CD4-positive, alpha-beta T cell treated with Interleukin-1 beta for 1 hour (primary cell): Measurements from ENCODE around the gene C2orf92.
A peak's percentile ranks its signal among the peaks of the same experiment; 100 is the strongest.
"Not testable (repeated sequence)": the region's sequence is repeated elsewhere in the genome, so short reads cannot be mapped to it uniquely, and the experiment has no call there.

Source experiments
- DNase-seq, 2 donors: peaks; one replicate each; pipeline ENCODE4 v3.0.0-alpha.2; 2020 to 2022

C2orf92 gene

DNA sequence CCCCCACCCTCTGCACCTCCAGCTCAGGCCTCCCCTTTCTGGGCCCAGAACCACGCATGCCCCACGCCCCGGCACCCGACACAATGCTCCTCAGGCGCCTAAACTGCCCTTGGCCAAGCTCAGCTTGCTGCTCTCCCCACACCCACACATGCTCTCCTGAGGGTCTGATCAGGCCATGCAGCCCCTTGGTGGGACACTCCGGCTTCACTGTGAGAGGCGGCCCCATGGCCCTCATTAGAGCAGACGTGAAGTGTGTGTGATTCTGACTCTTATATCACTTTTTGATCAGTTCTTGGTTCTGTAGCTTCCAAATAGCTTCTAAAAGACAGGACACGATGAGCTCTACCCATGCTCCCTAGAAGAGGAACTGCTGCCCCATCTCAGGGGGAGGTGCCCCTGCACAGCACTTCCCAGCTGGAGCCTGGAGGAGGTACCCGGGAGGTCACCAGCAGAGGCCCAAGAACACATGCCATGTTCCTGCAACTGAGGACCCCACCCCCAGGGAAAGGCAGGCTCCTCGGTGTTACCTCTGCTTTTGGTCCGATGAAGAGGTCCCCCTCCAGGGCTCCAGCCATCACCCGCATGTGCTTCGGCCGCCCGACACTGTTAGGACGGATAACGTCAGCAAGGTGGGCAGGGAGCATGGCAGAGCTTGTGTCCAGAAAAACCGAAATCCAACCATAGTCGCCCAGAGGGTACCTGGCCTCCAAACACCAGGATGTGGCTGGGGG lies 9.3 kb upstream of the C2orf92 start:
- DNase-seq: no peak

DNA sequence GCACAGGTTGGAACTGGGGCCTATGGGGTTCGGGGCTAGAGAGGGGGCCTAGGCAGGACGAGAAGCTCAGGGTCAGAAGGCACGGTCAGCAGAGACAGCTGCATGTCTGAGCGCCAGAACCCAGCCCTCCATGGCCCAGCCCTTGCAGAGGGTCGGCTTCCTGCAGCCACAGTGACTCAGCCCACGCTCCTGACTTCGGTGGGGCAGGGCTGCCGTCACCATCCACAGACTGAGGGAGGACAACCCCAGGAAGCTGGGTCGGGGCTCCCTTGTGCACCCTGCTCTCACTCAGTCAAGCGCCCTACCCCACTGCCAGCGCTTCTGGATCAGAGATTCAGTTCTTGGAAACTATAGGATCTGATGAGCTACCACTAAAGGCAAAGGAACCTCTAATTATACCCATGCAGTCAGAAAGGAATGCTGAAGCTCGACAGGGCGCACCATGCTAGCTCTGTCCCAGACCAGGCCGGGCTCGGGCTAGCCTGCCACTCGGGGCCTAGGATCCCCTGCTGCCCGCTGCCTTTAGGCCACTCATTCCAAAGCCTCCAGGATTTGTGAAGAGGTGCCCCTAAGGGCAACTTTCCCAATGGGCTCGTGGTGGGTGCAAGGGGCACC lies 8.6 kb upstream of the C2orf92 start:
- DNase-seq: no peak

DNA sequence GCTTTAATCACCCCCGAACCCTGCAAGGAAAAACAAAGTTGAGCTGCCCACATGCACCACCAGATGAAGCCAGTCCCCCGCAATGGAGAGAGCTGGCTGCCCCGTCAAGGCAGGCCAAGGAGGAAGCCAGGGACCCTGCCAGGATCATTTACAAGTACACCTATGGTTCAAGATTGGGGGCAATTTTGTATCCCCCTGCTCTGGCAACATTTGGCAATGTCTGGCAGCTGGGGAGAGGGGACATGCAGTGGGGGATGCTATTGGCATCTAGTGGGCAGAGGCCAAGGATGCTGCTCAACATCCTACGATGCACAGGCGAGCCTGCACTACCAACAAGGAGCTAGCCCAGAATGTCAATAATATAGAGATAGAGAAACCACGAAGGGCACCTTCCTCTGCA lies 7.6 kb upstream of the C2orf92 start:
- DNase-seq: no peak

DNA sequence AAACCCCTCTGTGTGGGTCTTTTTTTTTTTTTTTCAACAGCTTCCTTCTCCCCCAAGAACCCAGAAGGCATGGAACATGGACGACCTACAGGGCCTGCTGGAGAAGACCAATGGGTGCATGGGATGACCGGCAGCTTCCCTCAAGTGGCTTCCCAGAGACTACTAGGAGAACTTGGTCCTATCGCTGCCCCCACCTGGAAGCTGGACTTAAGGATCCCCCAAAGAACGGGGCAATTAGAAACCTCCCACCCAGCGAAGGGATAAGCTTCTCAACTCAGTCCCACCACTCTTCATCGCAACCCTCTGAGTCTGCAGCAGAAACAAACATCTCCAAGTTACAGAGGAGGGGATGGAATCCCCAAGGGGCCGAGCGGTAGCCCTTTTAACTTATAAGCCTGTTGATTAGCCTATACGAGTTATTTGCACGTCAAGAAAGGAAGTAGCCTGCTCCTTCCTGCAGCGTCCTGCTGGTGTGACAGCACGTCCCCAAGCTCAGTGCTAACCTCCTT lies 7.1 kb upstream of the C2orf92 start:
- DNase-seq: no peak

DNA sequence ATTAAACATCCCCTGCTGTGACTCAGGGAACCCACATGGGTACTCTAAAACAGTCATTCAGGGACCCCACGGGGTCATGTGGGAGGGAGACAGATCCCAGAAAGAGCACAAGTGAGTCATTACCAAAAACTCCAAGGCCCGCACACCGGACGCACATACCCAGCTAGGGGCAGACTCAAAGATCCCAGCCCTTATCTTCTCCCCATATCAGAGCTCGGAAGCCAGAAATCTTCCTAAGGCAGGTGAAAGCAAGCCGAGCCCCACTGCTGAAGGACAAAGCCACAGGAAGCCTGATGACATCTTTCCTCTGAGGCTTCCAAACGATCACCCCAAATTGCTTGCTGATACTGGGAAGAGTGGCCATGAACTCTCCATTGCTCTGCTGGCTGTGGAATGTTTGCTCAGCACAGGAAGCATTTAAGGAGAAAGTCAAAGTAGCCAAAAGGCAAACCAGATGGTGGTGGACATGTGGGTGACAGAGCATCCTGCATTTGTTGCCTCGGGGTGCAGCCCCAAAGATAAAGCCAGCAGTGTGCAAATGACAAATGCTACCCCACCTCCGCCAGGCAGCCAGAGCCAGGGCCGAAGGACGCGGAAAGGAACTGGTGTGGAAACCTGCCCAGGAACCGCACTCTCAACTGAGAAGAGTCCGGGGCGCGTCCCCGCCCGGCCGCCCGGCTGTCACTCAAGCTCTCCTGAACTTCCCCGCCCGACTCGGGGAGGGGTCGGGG lies 6.5 kb upstream of the C2orf92 start:
- peak; percentile 68 to 71 for DNase-seq

DNA sequence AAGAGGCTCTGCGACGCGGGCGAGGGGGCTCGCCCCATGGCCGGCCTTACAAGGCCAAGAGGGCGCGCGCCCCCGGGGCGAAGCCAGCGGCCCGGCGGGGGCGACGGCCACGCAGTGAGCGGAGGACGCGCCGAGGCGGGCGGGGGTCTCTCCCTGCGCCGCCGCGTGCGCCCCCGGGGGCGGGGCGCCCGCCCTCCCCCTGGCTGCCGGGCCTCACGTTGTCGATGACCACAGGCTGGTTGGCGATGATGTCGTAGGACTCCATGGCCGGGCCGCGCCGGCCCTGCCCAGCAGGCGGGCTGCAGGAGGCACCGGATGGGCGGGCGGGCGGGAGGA lies 5.9 kb upstream of the C2orf92 start:
- DNase-seq: no peak

DNA sequence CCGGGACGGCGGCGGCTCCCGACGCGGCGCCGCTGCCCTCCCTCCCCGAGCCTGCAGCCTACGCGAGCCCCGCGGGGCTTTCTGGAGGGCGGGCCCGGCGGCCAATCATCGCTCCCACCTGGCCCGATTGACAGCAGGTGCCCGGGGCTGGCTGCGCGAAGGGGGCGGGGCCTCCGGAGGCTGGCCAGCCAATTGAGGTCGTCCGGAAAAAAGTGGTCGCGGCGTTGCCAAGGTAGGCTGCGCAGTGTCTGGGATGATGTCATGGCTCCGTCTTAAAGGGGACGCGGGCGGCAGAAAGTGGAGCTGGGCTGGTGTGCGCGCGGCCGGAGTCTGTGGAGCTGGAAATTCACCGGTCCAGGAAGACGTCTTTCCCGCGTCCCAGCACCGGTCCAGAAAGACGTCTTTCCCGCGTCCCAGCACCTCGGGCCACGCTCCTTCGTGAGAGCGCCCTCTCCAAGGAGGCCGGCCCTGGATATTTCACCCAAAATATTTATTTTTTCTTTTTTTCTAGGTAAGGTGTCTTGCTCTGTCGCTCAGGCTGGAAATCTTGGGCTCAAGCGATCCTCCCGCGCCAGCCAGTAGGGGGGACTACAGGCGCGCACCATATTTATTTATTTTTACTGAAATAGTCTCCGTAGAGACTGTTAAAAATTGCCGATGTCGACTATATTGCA lies 5.4 kb upstream of the C2orf92 start, which contains the start of gene ACTR1B:
TSS of gene ACTR1B (minus strand) at position 83 of the 674 bp plus-strand sequence. CDS start 154 bp downstream, outside the sequence.
- peak; percentile 98 to 99 for DNase-seq

DNA sequence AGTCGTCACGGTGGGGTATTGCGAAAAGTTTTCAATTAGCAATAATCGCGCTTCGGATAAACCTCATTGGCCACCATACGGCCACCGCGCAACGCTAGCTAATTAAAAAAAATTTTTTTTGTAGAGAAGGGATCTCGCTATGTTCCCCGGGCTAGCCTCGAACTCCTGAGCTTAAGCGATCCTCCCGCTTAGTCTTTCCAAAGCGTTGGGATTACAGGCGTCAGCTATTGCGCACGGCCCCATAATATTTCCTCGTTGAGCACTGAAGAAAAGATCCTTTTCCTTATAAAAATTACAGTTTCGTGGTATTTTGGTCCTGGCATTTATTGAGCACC lies 4.9 kb upstream of the C2orf92 start:
- no peak for DNase-seq

DNA sequence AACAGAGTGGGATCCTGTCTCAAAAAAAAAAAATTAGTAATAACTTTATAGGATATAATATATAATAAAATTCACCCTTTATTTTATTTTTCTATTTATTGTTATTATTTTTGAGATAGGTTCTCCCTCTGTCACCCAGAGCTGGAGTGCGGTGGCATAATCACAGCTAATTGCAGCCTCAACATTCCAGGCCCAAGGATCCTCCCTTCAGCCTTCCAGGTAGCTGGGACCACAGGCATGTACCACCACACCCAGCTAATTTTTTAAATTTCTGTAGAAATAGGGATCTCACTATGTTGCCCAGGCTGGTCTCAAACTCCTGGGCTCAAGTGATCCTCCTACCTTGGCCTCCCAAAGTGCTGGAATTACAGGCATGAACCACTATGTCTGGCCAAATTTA lies 958 bp downstream of the C2orf92 start:
- DNase-seq: no peak

DNA sequence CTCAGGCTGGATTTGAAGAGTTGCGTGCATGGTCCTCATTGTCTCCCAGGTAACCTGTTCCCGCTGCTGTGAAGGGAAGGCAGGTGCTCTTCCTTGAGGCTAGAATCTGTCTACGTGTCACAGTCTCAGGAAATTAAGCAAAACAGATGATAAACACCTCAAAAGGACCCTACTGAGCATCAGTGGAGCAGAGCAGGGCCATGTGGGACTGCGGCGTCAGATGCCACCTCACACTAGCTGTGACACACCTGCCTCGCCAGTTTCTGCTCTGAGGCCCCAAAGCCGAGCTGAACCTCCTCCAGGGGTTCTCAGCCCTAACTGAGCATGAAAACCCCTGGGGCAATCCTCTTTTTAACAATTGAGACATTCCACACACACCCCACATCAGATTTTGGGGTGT lies 2.0 kb downstream of the C2orf92 start:
- DNase-seq: no peak

DNA sequence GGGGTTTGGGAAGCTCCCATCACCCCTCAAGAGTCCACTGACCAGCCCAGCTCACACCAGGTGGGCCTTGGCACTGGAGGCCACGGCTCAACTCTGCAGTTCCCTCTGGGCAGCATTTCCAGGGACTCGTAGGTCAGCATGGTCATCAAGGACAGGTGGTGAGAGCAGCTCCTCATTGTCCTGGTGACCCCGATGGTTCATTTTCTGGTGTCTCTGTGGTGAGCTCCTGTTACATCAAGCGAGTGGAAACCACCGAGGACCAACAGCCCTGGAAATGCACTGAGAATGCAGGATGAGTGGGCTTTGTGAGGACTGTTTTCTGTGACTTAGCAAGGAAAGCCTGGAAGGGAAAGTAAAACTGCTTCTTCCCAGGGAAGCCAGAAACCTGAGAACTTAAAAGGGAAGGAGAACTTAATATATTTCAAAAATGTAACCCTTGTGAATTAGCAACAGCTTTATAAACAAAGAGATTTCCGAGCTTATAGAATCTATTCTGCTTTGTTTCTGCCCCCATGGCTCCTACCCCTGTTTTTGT lies 3.2 kb downstream of the C2orf92 start:
- DNase-seq: not testable (repeated sequence)

DNA sequence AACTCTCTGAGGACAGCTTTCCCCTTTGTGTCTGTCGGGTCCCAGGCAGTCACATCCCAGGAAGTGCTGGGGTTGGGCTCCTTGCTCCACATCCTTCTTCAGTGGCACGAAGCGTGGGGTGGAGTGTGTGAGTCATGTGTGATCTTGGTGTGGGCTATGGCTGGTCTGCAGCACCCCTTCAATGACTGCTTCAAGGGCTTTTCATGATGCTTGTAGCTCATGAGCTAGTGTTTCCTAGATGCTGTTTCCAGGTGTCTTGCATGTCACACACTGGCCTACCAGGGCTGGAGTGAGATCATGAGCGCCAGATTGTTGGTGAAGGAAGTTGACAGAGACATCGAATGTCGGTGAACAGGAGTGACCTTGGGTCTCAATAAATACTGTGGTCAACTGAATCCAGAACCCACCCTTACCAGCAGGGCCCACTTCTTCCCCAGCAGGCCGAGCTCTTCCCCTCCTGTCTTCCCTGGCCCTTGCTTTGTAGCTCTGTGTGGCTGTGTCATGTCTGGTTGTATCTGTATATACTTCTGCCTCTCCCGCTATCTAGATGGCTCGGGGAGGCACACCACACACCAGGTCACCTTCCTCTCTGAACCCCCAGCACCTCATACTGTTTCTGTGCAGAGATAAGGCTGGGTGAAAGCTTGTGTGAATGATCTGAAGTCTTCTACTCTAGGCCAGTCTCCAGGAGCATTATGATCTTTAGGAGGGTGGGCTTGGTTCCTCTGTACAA lies 3.8 kb downstream of the C2orf92 start:
- no peak for DNase-seq

DNA sequence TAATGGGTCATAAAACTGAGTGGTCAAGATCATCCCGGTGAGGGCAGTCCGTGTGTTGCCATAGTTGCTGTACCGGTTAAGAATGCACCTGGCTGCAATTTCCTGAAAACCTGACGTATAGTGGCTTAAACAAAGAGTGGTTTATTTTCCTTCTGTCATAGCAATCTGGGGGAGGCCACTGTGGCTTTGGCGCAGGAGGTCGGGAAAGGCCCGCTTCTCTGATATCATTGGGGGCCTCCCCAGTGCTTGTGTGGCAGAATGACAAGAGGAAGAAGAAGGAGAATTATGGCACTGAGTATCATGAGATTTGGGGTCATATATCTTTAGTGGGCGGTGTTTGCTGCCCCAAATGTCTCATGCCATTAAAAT lies 4.4 kb downstream of the C2orf92 start:
- DNase-seq: no peak

DNA sequence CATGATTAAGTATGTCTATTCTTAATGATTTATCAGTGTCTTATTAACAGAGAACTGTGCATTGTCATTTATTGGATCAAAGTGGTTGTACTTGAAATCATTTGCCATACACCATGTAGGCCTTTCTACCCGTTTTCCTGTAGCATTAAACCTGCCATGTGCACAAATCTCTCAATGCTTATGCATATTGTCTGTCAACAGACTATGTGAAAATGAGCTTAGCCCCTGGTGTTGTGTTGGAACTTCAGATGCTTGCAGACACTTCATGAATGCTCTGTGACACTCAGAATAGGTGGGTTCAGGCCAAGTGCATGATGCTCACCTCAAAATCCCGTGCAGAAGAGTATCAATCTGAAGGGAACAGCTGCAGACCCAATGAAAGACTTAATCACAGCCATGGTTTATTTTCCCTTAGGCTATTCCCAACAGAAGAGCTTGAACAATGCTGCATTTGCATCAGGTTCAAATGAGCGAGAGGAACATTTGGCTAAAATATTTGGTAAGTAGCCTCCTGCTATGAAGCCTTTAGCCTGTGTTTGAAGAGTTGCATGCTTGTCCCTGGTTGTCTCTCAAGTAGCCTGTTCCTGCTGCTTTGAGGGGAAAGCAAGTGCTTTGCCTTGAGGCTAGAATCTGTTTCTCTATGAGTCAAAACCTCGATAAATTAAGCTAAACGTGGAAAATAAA lies 6.1 kb downstream of the C2orf92 start:
- no peak for DNase-seq

DNA sequence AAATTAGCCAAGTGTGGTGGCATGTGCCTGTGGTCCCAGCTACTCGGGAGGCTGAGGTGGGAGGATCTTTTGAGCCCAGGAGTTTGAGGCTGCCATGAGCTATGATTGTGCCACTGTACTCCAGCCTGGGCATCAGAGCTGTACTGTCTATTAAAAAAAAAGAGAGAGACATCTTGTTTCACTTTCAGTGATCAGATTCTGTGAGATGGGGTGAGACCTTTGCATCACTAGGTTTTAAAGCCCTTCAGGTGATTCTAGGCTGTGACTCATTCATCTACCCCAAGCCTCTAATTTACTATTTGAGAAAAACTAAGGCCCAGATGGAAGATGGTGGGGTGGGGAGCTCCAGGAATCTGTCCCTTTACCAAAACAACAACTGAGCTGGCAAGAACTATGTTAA lies 7.1 kb downstream of the C2orf92 start:
- DNase-seq: no peak

DNA sequence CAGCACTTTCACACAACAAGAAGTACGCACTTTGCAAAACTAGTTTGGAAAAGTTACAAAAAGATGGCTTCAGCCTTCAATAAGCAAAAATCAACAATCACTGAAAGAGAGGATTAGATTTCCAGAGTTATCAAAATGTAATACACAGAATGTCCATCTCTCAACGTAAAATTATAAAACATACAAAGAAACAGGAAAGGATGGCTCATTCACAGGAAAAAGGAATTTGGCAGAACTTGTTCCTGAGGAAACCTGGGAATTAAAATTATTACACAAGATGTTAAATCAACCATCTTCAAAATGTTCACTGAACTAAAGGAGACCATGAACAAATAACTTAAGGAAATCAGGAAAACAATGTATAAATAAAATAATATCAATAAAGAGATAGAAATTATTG lies 8.0 kb downstream of the C2orf92 start:
- no peak for DNase-seq

DNA sequence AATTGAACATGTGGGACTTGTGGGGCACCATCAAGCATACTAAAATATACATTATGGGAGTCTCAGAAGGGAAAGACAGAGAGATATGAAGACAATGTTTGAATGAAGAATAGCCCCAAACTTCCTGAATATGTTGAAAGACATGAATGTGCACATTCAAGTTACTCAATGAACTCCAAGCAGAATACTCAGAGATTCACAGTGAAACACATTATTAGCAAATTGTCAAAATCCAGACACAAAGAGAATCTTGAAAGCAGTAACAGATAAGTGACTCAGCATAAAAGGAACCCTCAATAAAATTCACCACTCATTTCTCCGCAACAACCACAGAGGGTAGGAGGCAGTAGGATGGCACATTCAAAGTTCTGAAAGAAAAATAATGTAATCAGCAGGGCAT lies 8.8 kb downstream of the C2orf92 start:
- DNase-seq: no peak

DNA sequence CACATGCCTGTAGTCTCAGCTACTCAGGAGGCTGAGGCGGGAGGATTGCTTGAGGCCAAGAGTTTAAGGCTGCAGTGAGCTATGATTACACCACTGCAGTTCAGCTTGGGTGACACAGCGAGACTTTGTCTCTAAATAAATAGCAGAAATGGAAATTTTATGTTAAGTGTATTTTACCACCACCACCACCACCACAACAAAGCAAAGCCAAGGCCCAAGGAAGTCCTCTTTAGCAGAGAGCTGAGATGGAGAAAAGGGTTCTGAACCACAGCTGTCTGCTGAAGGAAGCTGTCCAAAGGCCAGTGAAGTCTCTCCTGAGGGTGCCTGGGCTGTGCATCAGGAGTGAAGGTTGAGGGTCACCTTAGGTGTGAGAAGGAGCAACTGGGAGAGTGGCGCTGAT lies 17.7 kb downstream of the C2orf92 start:
- DNase-seq: not testable (repeated sequence)

DNA sequence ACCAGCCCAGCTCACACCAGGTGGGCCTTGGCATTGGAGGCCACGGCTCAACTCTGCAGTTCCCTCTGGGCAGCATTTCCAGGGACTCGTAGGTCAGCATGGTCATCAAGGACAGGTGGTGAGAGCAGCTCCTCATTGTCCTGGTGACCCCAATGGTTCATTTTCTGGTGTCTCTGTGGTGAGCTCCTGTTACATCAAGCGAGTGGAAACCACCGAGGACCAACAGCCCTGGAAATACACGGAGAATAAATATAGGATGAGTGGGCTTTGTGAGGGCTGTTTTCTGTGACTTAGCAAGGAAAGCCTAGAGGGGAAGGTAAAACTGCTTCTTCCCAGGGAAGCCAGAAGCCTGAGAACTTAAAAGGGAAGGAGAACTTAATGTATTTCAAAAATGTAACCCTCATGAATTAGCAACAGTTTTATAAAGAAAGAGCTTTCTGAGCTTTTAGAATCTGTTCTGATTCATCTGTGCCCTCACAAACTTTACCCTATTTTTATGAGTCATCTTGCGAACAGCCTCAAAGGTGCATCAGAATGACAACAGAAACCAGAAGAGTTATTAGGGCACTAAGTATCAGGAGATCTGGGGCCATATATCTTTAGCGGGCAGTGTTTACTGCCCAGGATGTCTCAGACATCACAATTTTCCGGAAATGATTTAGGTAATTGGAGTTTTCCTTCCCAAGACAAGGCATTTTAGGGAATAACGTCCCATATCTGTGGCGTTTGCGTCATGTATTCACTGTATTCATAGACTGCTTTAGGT lies 18.7 kb downstream of the C2orf92 start:
- DNase-seq: no peak

DNA sequence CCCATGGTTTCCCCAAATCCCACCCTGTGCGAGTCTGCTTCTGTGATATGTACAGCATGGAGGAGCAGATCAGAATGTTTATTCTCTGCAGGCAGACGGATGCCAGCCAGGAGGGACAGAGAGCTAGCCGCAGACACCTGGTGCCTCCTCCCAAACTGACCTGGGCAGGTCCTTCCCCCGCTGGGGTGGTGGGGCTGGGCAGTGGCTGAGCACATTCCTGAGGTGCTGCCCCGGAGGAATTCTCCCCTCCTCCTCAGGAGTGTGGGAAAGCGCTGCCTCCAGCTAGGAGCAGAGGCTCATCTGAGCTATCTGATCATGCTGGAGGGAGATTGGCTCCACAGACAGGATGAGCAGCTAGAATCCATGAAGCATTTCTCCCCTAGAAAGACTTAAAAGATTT lies 21.7 kb downstream of the C2orf92 start:
- no peak for DNase-seq

DNA sequence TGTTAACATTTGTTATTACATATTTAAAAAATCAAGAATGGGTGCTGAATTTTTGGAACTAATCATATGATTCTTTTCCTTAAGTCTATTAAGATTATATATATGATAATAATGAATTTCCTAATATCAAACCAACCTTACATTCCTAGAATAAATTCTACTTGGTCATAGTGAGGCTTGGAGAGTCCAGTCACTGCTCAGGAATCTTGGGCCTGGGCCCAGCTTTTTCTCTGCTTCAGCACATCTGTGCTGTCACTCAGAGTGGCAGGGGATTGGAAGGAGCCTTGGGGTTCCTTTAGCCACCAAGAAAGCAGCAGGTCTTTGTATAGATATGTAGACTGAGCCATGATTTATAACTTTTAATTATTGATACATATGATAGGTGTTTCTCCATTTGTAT lies 24.0 kb downstream of the C2orf92 start:
- no peak for DNase-seq
